ENCODE measurements around the gene SCYGR7. TPM values are rescaled to one million over a fixed set of nuclear protein-coding genes. Genes with fewer than 3 reads are reported as not detected.

The SCYGR7 gene
- total RNA-seq, 1 donor from 2014 or later: not detected

DNA sequence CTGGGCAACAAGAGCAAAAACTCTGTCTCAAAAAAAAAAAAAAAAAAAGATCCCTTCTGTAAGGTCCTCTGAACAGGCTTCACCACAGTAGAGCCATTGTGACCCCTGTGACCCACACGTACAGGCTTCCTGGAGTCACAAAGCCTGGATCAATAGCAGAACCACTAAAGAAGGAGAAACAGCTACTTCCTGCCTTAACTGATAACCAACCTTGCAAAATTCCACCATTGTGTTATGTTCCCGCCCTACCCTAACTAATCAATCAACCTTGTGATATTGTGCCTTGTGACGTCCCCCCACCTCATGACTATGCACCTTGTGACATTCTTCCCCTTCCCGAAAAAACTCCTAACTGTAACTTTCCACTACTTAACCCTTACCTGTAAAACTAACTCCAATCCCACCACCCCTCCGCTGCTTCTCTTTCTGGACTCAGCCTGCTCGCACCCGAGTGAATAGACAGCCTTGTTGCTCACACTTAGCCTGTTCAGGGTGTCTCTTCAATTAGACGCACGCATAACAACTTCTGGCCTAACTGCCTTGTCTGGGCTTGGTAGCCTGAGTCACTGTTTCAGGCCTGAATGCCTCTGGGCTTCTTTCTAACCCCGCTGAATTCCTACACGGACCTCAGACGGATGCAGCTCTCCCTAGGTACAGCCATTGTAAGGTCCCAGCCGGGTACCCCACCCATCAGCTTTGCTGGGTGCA lies 31.4 kb downstream of the SCYGR7 start:
- no peak for DNase-seq

GRCh38 chr2:227761740-227762476 lies 33.8 kb downstream of the SCYGR7 start:
- no peak for DNase-seq

DNA sequence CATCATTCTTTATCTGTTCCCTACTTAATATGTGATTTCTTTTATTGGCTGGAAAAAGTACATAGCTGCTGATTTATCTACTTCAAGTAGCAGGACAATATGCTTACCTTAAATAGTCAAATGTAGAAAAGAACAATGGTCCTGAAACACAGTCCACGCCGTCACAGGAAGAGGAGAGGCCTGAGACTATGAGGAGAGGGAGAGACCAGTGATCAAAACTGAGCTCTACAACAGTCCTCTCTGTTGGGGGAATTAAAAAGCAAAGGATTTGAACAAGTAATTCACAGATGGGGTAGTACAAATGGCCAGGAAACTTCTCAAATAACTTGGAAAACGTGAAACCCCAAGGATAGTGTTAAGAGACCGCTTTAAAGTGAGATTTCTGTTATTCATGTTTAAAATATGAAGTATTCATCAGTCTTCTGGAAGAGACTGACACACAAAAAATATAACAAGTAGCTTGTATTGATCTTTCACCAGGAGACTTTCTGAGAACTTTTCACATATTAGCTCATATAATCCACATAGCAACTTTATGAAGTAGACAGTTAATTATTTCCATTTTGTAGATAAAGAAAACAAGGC lies 37.7 kb downstream of the SCYGR7 start:
- DNase-seq: peak; percentile 66

DNA sequence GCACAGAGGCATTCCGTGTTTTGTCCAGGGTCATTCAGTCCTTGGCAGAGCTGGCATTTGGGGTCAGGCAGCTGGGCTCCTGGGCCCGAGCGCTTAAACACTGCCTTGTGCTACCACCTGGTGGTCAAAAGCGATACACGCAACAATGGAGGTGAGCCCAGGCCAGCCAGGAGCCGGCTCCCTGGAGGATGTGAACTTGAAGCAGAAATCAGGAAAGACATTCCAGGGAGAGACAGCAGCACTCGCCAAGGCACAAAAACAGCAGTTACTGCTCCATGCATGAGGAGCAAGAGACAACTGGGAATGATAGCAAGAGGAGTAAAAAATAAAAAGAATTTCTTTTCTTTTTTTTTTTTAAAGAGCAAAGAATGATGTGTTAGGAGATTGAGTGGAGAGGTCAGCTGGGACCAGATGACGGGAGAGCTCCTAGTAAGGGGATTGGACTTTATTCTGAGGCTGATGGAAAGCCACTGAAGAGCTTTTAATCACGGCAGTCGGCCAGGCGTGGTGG lies 38.3 kb downstream of the SCYGR7 start:
- DNase-seq: peak; percentile 92

- DNase-seq: no peak
Observed at GRCh38 chr2:227767830-227768229, 39.7 kb downstream of the SCYGR7 start.

DNA sequence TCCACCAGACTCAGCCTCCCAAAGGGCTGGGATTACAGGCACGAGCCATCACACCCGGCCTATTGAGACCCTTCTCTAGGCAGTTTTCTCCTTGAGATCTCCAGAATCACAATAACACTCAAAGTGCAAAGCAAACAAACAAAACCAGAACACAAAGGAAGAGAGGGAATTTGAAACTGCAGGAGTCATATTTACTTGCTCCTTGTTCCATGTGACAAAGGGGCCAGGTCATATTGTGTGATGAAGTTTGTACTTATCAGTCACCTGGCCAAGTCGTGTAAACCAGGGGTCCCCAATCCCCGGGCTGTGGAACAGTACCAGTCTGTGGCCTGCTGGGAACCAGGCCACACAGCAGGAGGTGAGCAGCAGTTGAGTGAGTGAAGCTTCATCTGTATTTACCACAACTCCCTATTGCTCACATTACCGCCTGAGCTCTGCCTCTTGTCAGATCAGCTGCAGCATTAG lies 44.1 kb downstream of the SCYGR7 start:
- no peak for DNase-seq

DNA sequence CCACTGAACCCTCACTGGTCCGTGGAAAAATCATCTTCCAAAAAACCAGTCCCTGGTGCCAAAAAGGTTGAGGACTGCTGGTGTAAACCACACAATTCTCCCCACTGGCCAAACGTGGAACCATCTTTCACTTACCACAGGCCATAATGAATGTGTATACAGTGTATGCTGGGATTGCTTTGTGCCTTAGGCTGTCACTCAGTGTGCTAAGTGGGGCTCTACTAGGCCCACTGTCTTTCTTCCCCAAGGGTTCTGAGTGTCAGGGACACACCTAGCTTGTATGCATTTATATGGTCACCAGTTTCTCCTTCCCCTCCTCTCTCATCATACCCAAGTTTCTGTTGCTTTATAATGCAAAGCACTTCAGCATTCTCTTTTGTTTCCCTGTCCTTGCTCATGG lies 44.8 kb downstream of the SCYGR7 start:
- DNase-seq: no peak

GRCh38 chr2:227774011-227774624 lies 46.0 kb downstream of the SCYGR7 start:
- DNase-seq: peak; percentile 48

DNA sequence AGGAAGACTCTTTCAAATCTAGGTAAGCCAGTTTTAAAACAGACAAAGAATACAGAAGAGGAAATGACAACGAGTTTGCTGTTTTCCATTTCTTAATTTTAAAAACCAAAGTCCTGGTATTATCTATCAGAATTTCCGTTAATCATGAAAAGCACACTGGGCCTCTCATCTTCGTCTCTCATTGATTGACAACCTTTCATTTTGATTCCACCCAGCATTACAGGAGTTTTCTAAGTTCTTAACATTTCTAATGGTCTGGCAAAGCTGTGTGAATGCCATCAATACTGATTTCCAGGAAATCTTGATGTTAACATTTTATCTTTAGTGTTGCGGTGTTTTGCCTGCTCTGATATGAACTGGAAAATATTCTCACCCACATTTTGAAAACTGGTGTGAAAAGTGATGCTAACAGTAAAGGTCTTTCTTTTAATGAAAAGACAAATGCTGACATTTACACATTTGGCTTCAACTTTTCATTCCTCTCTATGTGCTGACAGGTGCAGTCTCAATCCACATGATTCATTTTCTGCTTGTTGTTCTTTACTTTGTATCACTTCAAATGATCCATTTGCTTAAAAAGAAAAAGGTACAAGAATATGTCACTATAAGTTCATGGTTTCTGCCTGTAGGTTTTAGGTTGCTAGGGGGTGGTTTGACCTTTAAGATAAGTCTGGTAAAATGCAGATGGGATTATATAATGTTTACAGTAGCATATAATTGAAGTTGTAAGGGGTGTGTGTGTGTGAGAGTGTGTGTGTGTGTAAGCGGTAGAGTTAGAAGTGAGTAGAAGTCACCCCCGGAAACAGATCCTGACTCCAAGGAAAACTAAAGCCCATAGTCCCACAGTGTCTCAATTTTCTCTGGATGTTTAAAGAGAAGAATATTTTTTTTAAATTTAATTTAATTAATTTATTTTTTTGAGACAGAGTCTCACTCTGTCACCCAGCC lies 47.0 kb downstream of the SCYGR7 start:
- DNase-seq: no peak

Other genes with a start within 250 kb of the SCYGR7 start
- gene SCYGR2, start 129.4 kb upstream of the SCYGR7 start, total RNA-seq: not detected in 2 replicates
- gene SCYGR3, start 113.5 kb upstream of the SCYGR7 start, total RNA-seq: not detected in 2 replicates
- gene SCYGR4, start 110.8 kb upstream of the SCYGR7 start, total RNA-seq: not detected in 2 replicates
- gene SCYGR5, start 61.5 kb upstream of the SCYGR7 start, total RNA-seq: not detected in 2 replicates
- gene SLC19A3, start 10.3 kb upstream of the SCYGR7 start, total RNA-seq: 0.14 TPM in 1 of 2 replicates, not detected in the other
- not detected in 2 replicates for gene SCYGR6, start 3.6 kb upstream of the SCYGR7 start, total RNA-seq
- gene SCYGR8, start 17.6 kb downstream of the SCYGR7 start, total RNA-seq: not detected in 2 replicates
- 0.65 and 1.0 TPM in 2 replicates for gene CCL20, start 85.5 kb downstream of the SCYGR7 start, total RNA-seq
- gene DAW1, start 143.3 kb downstream of the SCYGR7 start, total RNA-seq: 0.51 TPM in 1 of 2 replicates, not detected in the other